Stimulated activated CD4-positive, alpha-beta T cell treated with anti-CD3 and anti-CD28 coated beads, Interleukin-4, amount 100 ng/mL, for 1 hour (primary cell): ENCODE data around the gene AURKAIP1.
A peak's percentile ranks its signal among the peaks of the same experiment; 100 is the strongest.

Source experiments
- DNase-seq: peaks from one replicate; pipeline ENCODE4 v3.0.0-alpha.2; 2020

Gene AURKAIP1

GRCh38 chr1:1359664-1360468 lies 15.1 kb downstream of the AURKAIP1 start:
- DNase-seq, result no peak

GRCh38 chr1:1359308-1359663 lies 15.7 kb downstream of the AURKAIP1 start:
- no peak for DNase-seq

- DNase-seq, result peak; percentile 1
Measured at GRCh38 chr1:1358433-1359271, 16.4 kb downstream of the AURKAIP1 start, which contains the start of gene MXRA8. Gene MXRA8 (minus strand): TSS chr1:1358555. CDS start chr1:1358504, 51 bp downstream.

GRCh38 chr1:1357871-1358432 lies 17.1 kb downstream of the AURKAIP1 start:
- DNase-seq, result no peak

- no peak for DNase-seq
Measured at GRCh38 chr1:1356796-1357401, 18.1 kb downstream of the AURKAIP1 start.

- no peak for DNase-seq
Measured at GRCh38 chr1:1356166-1356795, 18.7 kb downstream of the AURKAIP1 start.

- DNase-seq, result no peak
Measured at GRCh38 chr1:1355416-1355815, 19.6 kb downstream of the AURKAIP1 start.

GRCh38 chr1:1354271-1355247 lies 20.4 kb downstream of the AURKAIP1 start:
- DNase-seq, result no peak

GRCh38 chr1:1353389-1354151 lies 21.4 kb downstream of the AURKAIP1 start:
- no peak for DNase-seq

- no peak for DNase-seq
Measured at GRCh38 chr1:1352786-1353388, 22.1 kb downstream of the AURKAIP1 start.

GRCh38 chr1:1351511-1352427 lies 23.2 kb downstream of the AURKAIP1 start:
- DNase-seq, result no peak

GRCh38 chr1:1349256-1350012 lies 25.6 kb downstream of the AURKAIP1 start, which contains the start of gene DVL1:
Gene DVL1 (minus strand): TSS chr1:1349418. CDS start chr1:1349065, 353 bp downstream.
- DNase-seq, result peak; percentile 77

- DNase-seq, result no peak
Measured at GRCh38 chr1:1348420-1349255, 26.4 kb downstream of the AURKAIP1 start.

- DNase-seq, result no peak
Measured at GRCh38 chr1:1347663-1348419, 27.2 kb downstream of the AURKAIP1 start.

GRCh38 chr1:1347026-1347595 lies 27.9 kb downstream of the AURKAIP1 start:
- DNase-seq, result no peak

- DNase-seq, result no peak
Measured at GRCh38 chr1:1346501-1346890, 28.5 kb downstream of the AURKAIP1 start.
